ENCODE results near the gene SUMF1.
"Not testable (repeated sequence)": the region's sequence is repeated elsewhere in the genome, so short reads cannot be mapped to it uniquely, and the experiment has no call there.

Gene SUMF1

GRCh38 chr3:4460334-4460733 is 6.7 kb downstream of the SUMF1 start:
- no peak for DNase-seq

DNA sequence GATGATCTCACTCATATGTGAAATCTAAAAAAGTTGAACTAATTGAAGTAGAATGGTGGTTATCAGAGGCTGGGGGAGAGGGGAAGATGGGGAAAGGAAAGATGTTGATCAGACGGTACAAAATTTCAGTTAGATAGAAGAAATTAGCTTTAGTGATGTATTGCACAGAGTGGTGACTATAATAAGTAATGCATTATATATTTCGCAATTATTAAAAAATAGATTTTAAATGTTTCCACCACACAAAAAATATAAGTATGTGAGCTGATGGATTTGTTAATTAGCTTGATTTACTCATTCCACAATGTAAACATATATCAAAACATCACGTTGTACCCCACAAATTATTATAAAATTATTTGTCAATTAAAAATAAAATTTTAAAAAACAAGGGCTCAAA is 8.1 kb downstream of the SUMF1 start:
- DNase-seq: no peak

DNA sequence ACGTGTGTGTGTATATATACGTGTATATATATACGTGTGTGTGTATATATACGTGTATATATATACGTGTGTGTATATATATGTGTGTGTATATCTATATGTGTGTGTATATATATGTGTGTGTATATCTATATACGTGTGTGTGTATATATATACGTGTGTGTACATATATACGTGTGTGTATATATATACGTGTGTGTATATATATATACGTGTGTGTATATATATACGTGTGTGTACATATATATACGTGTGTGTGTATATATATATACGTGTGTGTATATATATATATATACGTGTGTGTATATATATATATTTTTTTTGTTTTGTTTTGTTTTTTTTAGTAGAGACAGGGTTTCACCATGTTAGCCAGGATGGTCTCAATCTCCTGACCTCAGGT is 10.3 kb downstream of the SUMF1 start:
- not testable (repeated sequence) for DNase-seq

DNA sequence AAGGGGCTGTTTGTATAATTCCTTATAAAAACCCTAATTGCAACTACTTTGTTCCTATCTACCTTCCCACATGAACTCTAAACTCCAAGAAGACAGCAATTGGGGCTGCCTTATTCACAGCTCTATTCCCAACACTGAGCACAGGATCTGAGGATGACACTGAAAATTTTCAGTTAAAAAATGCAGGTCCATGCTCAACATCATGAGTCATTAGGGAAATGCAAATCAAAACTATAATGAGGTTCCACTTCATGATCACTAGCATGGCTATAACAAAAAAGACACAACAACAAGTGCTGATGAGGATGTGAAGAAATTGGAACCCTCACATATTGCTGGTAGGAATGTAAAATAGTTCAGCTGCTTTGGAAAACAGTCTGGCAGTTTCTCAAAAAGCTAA is 12.9 kb downstream of the SUMF1 start:
- no peak for DNase-seq

- DNase-seq: no peak
These were observed 17.8 kb downstream of the SUMF1 start for GRCh38 chr3:4449043-4449805.

DNA sequence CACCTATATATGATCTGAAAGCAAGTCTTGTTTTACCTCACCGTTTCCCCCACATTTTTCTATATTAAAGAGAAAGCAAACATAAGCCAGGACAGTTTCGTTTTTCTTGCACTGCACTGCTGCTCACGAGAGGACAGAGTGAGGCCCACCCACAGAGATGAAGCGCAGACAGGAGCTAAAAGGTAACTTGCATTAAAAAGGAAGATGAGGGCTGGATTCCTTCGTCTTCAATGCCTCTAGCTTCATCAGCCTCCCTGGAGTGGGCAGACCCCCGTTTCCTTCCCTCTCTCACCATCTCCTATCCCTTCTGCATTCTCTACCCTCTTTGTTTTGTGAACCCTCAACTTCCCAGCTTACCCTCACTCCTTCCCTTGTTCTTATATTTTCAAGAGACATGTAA is 18.9 kb downstream of the SUMF1 start:
- no peak for DNase-seq

GRCh38 chr3:4447295-4447999 is 19.6 kb downstream of the SUMF1 start:
- no peak for DNase-seq

- no peak for DNase-seq
These were observed 26.1 kb downstream of the SUMF1 start for GRCh38 chr3:4440951-4441350.

GRCh38 chr3:4438296-4438695 is 28.8 kb downstream of the SUMF1 start:
- no peak for DNase-seq

DNA sequence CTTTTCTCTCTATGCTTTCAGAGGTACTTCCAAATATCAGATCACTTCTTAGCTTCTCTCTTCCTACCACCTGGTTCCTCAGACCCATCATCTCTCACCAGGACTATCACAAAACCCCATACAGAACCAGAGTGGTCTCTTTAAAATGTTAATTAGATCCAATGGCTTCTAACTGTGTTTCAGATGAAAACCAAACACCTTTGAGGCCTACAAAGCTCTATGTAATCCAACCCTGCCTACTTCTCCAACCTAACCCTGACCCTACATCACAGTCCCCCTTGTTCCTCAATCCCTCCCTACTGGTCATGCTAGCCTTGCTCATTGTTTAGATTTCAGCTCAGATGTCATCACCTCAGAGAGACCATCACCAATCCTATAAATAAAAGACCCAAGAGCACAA is 34.8 kb downstream of the SUMF1 start:
- DNase-seq: no peak

DNA sequence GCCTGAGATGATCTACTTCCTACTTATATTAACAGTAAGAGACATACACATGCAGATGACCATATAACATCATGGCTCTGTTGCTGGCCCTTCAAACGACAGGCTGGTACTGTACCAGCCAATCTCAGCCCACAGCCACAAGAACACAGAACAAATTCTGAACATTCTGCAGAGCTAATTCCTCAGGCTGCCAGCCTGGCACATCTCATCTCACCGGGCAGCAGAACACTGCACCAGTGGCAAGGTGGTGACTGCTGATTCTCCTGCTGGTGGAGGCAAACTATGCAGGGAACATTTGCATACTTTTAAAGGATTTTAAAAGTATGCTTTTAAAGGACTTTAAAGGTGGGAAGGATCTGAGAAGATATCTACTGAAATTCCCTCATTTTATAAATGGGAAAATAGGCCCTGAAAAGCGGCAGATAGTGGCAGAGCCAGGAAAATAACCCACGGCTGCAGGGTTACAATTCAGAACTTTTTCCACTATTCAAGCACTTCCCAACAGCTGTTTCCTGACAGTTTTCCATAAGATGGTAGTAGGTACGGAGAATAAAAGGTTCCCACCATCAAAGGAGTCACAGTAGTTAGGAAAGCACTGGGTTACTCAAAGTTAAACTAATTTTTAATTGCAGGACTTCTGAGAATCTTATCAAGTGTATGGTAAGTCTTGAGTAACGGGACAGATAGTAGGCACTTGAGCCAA is 37.3 kb downstream of the SUMF1 start:
- DNase-seq: no peak

GRCh38 chr3:4426782-4427344 is 40.2 kb downstream of the SUMF1 start:
- DNase-seq: peak; percentile 91

- DNase-seq: peak; percentile 5
These were observed 40.7 kb downstream of the SUMF1 start for GRCh38 chr3:4426261-4426781.

DNA sequence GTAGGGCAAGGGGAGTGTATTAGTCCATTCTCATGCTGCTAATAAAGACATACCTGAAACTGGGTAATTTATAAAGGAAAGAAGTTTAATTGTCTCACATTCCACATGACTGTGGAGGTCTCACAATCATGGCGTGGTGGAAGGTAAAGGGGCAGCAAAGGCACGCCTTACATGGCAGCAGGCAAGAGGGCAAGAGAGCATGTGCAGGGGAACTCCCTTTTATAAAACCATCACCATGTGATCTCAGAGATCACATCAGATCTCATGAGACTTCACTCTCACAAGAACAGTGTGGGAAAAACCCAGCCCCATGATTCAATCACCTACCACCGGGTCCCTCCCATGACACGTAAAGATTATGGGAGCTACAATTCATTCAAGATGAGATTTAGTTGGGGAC is 41.4 kb downstream of the SUMF1 start:
- peak; percentile 3 for DNase-seq

GRCh38 chr3:4425055-4425454 is 42.0 kb downstream of the SUMF1 start:
- DNase-seq: no peak

DNA sequence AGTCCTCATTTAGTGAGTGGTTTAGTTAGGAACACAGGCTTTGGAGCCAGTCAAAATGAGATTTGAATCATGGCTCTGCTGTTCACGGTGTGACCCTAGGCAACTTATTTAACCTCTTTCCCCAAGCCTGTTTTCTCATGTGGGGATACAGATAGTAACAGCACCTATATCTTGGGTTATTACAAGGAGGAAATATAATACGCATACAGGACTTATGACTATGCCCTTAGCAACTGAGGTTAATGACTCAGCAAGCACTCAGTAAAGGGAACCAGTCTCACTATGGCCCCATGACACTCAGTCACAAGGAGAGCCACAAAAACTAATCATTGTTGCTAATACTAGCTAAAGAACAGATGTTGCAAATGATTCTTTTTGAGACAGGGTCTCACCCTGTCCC is 45.9 kb downstream of the SUMF1 start:
- peak; percentile 27 for DNase-seq

DNA sequence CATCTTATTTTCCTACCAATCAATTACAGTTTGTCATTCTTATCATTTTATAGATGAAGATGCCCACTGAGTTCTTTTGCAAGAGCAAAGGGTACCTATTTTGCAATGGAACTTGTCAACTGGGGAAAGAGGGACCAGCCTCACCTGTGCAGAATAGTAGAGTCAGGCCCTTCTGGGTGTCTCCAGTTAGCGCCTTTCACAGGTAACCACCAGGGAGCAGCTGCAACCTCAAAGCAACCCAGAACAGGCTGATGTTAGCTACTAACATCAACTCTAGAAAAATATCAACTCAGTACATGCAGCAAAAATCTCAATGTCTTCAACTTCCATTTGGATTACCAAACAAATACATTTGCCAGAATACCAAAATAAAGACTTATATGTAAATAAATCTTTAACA is 47.1 kb downstream of the SUMF1 start:
- no peak for DNase-seq

GRCh38 chr3:4419386-4419785 is 47.7 kb downstream of the SUMF1 start:
- DNase-seq: no peak

DNA sequence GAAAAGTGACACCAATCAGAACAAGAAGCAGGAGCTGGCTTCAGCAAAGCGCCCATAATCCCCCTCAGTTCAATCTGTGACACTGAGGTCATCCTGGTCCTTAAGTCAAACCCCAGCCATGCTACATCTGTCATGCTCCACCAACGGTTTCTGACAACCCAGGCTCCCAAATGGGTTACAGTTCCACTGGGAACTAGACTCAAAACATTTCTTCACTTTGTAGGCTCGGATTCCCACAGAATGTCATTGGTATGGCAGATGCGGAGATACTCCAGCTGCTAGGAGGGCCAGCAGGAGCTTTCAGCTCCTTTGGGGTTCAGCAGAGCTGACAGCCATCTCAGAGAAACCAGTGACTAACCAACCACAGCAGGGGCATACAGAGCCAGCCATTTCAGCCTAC is 48.9 kb downstream of the SUMF1 start:
- peak; percentile 3 for DNase-seq

DNA sequence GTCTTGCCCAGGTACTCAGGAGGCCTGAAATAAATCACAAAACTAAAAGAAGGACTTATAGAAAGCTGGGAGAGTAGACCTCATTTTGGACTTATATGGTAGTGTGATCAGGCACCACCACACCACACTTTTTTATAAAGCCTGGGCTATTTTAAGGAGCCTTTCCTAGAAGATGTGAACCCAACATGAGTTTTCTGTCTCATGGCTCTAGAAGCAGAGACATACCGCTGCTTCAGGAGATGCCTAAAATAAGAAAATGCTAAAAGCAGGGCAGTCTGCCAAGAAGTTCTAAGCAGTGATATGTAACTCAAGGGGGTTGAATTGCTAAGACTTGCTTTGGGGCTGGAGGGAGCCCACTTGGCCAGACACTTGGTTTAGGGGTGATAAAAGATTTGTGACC is 49.6 kb downstream of the SUMF1 start:
- peak; percentile 73 for DNase-seq

DNA sequence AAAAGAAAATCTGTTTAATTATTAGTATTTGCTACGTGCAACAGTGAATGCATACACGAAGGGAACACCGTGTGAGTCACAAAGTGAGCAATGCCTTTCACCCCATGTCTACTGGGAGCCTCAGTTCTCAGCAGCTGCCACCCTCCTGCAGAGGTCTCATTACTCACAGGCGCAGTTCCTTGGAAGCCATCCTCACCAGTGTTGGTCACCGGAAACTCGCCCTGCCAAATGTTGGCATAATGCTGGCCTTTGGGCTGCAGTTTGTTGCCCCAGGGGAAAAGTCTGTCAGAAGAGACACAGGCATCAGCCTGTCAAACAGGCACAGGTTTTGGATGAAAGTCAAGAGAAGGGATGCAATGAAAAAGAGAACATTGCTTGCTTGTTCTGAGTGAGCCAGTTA is 50.1 kb downstream of the SUMF1 start:
- peak; percentile 83 for DNase-seq

GRCh38 chr3:4416427-4416945 is 50.6 kb downstream of the SUMF1 start:
- no peak for DNase-seq

GRCh38 chr3:4413467-4413866 is 53.6 kb downstream of the SUMF1 start:
- peak; percentile 24 for DNase-seq

All from fibroblast of skin of scalp (primary cell).